ENCODE data around the gene ADAM10.

Gene ADAM10

GRCh38 chr15:58738046-58738707 is 11.3 kb downstream of the ADAM10 start:
- no peaks in the 10 kb centered on the region for H3K27me3 ChIP-seq (ENCODE audit: control insufficient read depth in 3 of 3, insufficient read depth in 3 of 3, low read depth in 1 of 3, low read length in 3 of 3)
- H3K4me3 ChIP-seq (ENCODE audit: low read length in 2 of 2), result no peak overlapping the region
- H2BK12ac ChIP-seq (ENCODE audit: low read length), result no peak overlapping the region
- H4K8ac ChIP-seq (ENCODE audit: low read depth, low read length), result no peak overlapping the region
- H3K23ac ChIP-seq (ENCODE audit: low read depth, low read length, poor library complexity), result no peak overlapping the region
- peaks cover 6% of the 10 kb centered on the region for H3K79me1 ChIP-seq (ENCODE audit: low read depth, low read length)
- H4K91ac ChIP-seq (ENCODE audit: low read depth, low read length, poor library complexity), result no peak overlapping the region
- no peaks in the 10 kb centered on the region for H3K9me3 ChIP-seq (replicated peaks in 1 of 2; ENCODE audit: control insufficient read depth in 2 of 2, insufficient read depth in 1 of 2, low read depth in 1 of 2, low read length in 2 of 2)
- no peak overlapping the region for H2AK5ac ChIP-seq (ENCODE audit: low read depth, low read length)
- no peak overlapping the region for H3K9ac ChIP-seq (ENCODE audit: low read depth, low read length, poor library complexity)
- no peak overlapping the region for H2BK5ac ChIP-seq (ENCODE audit: low read length)
- H2AFZ ChIP-seq (ENCODE audit: low read length), result no peak overlapping the region
- no peak overlapping the region for H3K4me2 ChIP-seq (ENCODE audit: insufficient read depth, low read length, poor library complexity, severe bottlenecking)
- H3K4ac ChIP-seq (ENCODE audit: low read length), result no peak overlapping the region
- H3K4me1 ChIP-seq (ENCODE audit: control insufficient read depth in 2 of 2, insufficient read depth in 1 of 2, low read depth in 1 of 2, low read length in 2 of 2), result peaks cover 2 to 3% of the 10 kb centered on the region in 2 donors
- no peak overlapping the region for H3K27ac ChIP-seq (replicated peaks; ENCODE audit: low read length)
- H3K36me3 ChIP-seq (replicated peaks in 1 of 2; ENCODE audit: control insufficient read depth in 2 of 2, insufficient read depth in 2 of 2, low read length in 2 of 2), result no peaks in the 10 kb centered on the region
- no peak overlapping the region for H3K14ac ChIP-seq (ENCODE audit: low read length)
- H2BK120ac ChIP-seq (ENCODE audit: low read depth, low read length), result no peak overlapping the region
- H3K18ac ChIP-seq (ENCODE audit: low read length), result no peak overlapping the region
- DNase-seq (ENCODE audit: low spot score), result no peak
- H2BK15ac ChIP-seq (ENCODE audit: low read length), result no peak overlapping the region
- WGBS, 2 donors (ENCODE audit: extremely low coverage in 2 of 2, insufficient read length in 2 of 2, insufficient replicate concordance in 1 of 2), result no CpG with 5 or more reads among the region's 1 CpG

GRCh38 chr15:58737298-58737697 is 12.2 kb downstream of the ADAM10 start:
- Histone ChIP-seq H3K79me1 (ENCODE audit: low read depth, low read length) (peaks cover 4% of the 10 kb centered on the region), H3K36me3 (replicated peaks in 1 of 2; ENCODE audit: control insufficient read depth in 2 of 2, insufficient read depth in 2 of 2, low read length in 2 of 2) (no peaks in the 10 kb centered on the region), H3K27me3 (ENCODE audit: control insufficient read depth in 3 of 3, insufficient read depth in 3 of 3, low read depth in 1 of 3, low read length in 3 of 3) (no peaks in the 10 kb centered on the region), H3K18ac (ENCODE audit: low read length) (no peak overlapping the region), H2BK15ac (ENCODE audit: low read length) (no peak overlapping the region), H2AK5ac (ENCODE audit: low read depth, low read length) (no peak overlapping the region), H3K14ac (ENCODE audit: low read length) (no peak overlapping the region), H2BK12ac (ENCODE audit: low read length) (no peak overlapping the region), H3K27ac (replicated peaks; ENCODE audit: low read length) (no peak overlapping the region), H3K4me2 (ENCODE audit: insufficient read depth, low read length, poor library complexity, severe bottlenecking) (no peak overlapping the region), H2AFZ (ENCODE audit: low read length) (no peak overlapping the region), H3K4me1 (ENCODE audit: control insufficient read depth in 2 of 2, insufficient read depth in 1 of 2, low read depth in 1 of 2, low read length in 2 of 2) (peaks cover 0 to 2% of the 10 kb centered on the region in 2 donors), H3K23ac (ENCODE audit: low read depth, low read length, poor library complexity) (no peak overlapping the region), H3K9ac (ENCODE audit: low read depth, low read length, poor library complexity) (no peak overlapping the region), H4K91ac (ENCODE audit: low read depth, low read length, poor library complexity) (no peak overlapping the region), H2BK120ac (ENCODE audit: low read depth, low read length) (no peak overlapping the region), H3K4ac (ENCODE audit: low read length) (no peak overlapping the region), H3K9me3 (replicated peaks in 1 of 2; ENCODE audit: control insufficient read depth in 2 of 2, insufficient read depth in 1 of 2, low read depth in 1 of 2, low read length in 2 of 2) (no peaks in the 10 kb centered on the region), H2BK5ac (ENCODE audit: low read length) (no peak overlapping the region), H4K8ac (ENCODE audit: low read depth, low read length) (no peak overlapping the region), H3K4me3 (ENCODE audit: low read length in 2 of 2) (no peak overlapping the region)
- WGBS, 2 donors (ENCODE audit: extremely low coverage in 2 of 2, insufficient read length in 2 of 2, insufficient replicate concordance in 1 of 2), result no CpG with 5 or more reads among the region's 3 CpGs
- DNase-seq (ENCODE audit: low spot score), result no peak

GRCh38 chr15:58736018-58736643 is 13.4 kb downstream of the ADAM10 start:
- no peak overlapping the region for H2AK5ac ChIP-seq (ENCODE audit: low read depth, low read length)
- H3K4me2 ChIP-seq (ENCODE audit: insufficient read depth, low read length, poor library complexity, severe bottlenecking), result no peak overlapping the region
- H3K9ac ChIP-seq (ENCODE audit: low read depth, low read length, poor library complexity), result no peak overlapping the region
- H3K27ac ChIP-seq (replicated peaks; ENCODE audit: low read length), result no peak overlapping the region
- H3K4me3 ChIP-seq (ENCODE audit: low read length in 2 of 2), result no peak overlapping the region
- no peak overlapping the region for H4K91ac ChIP-seq (ENCODE audit: low read depth, low read length, poor library complexity)
- H2BK5ac ChIP-seq (ENCODE audit: low read length), result no peak overlapping the region
- peaks cover 4% of the 10 kb centered on the region for H3K79me1 ChIP-seq (ENCODE audit: low read depth, low read length)
- no peak overlapping the region for H2BK12ac ChIP-seq (ENCODE audit: low read length)
- H3K9me3 ChIP-seq (replicated peaks in 1 of 2; ENCODE audit: control insufficient read depth in 2 of 2, insufficient read depth in 1 of 2, low read depth in 1 of 2, low read length in 2 of 2), result no peaks in the 10 kb centered on the region
- H3K4me1 ChIP-seq (ENCODE audit: control insufficient read depth in 2 of 2, insufficient read depth in 1 of 2, low read depth in 1 of 2, low read length in 2 of 2), result peaks cover 0 to 2% of the 10 kb centered on the region in 2 donors
- no peak overlapping the region for H2BK120ac ChIP-seq (ENCODE audit: low read depth, low read length)
- H3K36me3 ChIP-seq (replicated peaks in 1 of 2; ENCODE audit: control insufficient read depth in 2 of 2, insufficient read depth in 2 of 2, low read length in 2 of 2), result peaks cover 0 to 4% of the 10 kb centered on the region in 2 donors
- no peak overlapping the region for H2BK15ac ChIP-seq (ENCODE audit: low read length)
- no peak overlapping the region for H3K14ac ChIP-seq (ENCODE audit: low read length)
- no peak for DNase-seq (ENCODE audit: low spot score)
- no peak overlapping the region for H4K8ac ChIP-seq (ENCODE audit: low read depth, low read length)
- no peaks in the 10 kb centered on the region for H3K27me3 ChIP-seq (ENCODE audit: control insufficient read depth in 3 of 3, insufficient read depth in 3 of 3, low read depth in 1 of 3, low read length in 3 of 3)
- no peak overlapping the region for H3K18ac ChIP-seq (ENCODE audit: low read length)
- H2AFZ ChIP-seq (ENCODE audit: low read length), result no peak overlapping the region
- H3K4ac ChIP-seq (ENCODE audit: low read length), result no peak overlapping the region
- no peak overlapping the region for H3K23ac ChIP-seq (ENCODE audit: low read depth, low read length, poor library complexity)
- WGBS, 2 donors (ENCODE audit: extremely low coverage in 2 of 2, insufficient read length in 2 of 2, insufficient replicate concordance in 1 of 2), result no CpG with 5 or more reads among the region's 2 CpGs

GRCh38 chr15:58734859-58735258 is 14.6 kb downstream of the ADAM10 start:
- Histone ChIP-seq H3K9ac (ENCODE audit: low read depth, low read length, poor library complexity) (no peak overlapping the region), H4K91ac (ENCODE audit: low read depth, low read length, poor library complexity) (no peak overlapping the region), H2AK5ac (ENCODE audit: low read depth, low read length) (no peak overlapping the region), H3K9me3 (replicated peaks in 1 of 2; ENCODE audit: control insufficient read depth in 2 of 2, insufficient read depth in 1 of 2, low read depth in 1 of 2, low read length in 2 of 2) (no peaks in the 10 kb centered on the region), H3K36me3 (replicated peaks in 1 of 2; ENCODE audit: control insufficient read depth in 2 of 2, insufficient read depth in 2 of 2, low read length in 2 of 2) (peaks cover 0 to 4% of the 10 kb centered on the region in 2 donors), H4K8ac (ENCODE audit: low read depth, low read length) (no peak overlapping the region), H3K27me3 (ENCODE audit: control insufficient read depth in 3 of 3, insufficient read depth in 3 of 3, low read depth in 1 of 3, low read length in 3 of 3) (no peaks in the 10 kb centered on the region), H2BK120ac (ENCODE audit: low read depth, low read length) (no peak overlapping the region), H3K4me2 (ENCODE audit: insufficient read depth, low read length, poor library complexity, severe bottlenecking) (no peak overlapping the region), H2BK5ac (ENCODE audit: low read length) (no peak overlapping the region), H3K27ac (replicated peaks; ENCODE audit: low read length) (no peak overlapping the region), H2BK15ac (ENCODE audit: low read length) (no peak overlapping the region), H3K4me1 (ENCODE audit: control insufficient read depth in 2 of 2, insufficient read depth in 1 of 2, low read depth in 1 of 2, low read length in 2 of 2) (peaks cover 0 to 2% of the 10 kb centered on the region in 2 donors), H3K14ac (ENCODE audit: low read length) (no peak overlapping the region), H2AFZ (ENCODE audit: low read length) (no peak overlapping the region), H3K4me3 (ENCODE audit: low read length in 2 of 2) (no peak overlapping the region), H3K4ac (ENCODE audit: low read length) (no peak overlapping the region), H2BK12ac (ENCODE audit: low read length) (no peak overlapping the region), H3K23ac (ENCODE audit: low read depth, low read length, poor library complexity) (no peak overlapping the region), H3K79me1 (ENCODE audit: low read depth, low read length) (peaks cover 2% of the 10 kb centered on the region), H3K18ac (ENCODE audit: low read length) (no peak overlapping the region)
- WGBS, 2 donors (ENCODE audit: extremely low coverage in 2 of 2, insufficient read length in 2 of 2, insufficient replicate concordance in 1 of 2), result no CpG with 5 or more reads among the region's 2 CpGs
- no peak for DNase-seq (ENCODE audit: low spot score)
